K562 (cell line): ENCODE data around the gene TMTC3. TPM values are rescaled to one million over a fixed set of nuclear protein-coding genes. Genes with fewer than 3 reads are reported as not detected.

Experiments
- ATAC-seq: fragments of 200-7000 bp; cut with Tn5 transposase; 3 replicates; pipeline ENCODE4 v1.9.1; 2020; ENCODE audit warnings: moderate library complexity
- BruUV-seq: library from RNA; stranded (reverse); fragments of 400-500 nt; replicated peaks from 2 replicates; lab custom pipeline; 2021; lab: Mats Ljungman, UMichigan
- CTCF ChIA-PET: fragments of 300-600 bp; formaldehyde crosslinking; extraction: SDS; loops from one replicate; lab custom pipeline; 2021; ENCODE audit warnings: low intra/inter-chr PET ratio; lab: Yijun Ruan, JAX
- POLR2A ChIA-PET: fragments of 300-600, 350-650 bp; sonication (Branson Sonifier 250); formaldehyde crosslinking; extraction: SDS; loops from one replicate; lab custom pipeline; 2021; ENCODE audit warnings: antibody characterized with exemption, inconsistent platforms; lab: Yijun Ruan, JAX
- DNase-seq, 4 experiments: peaks; one replicate each; pipeline versions ENCODE4 v3.0.0 to v3.0.0-alpha.2; 2011 to 2018; ENCODE audit warnings: low spot score in 3 of 4, mixed read lengths in 3 of 4; ENCODE audit errors: extremely low read depth in 1 of 4
- FAIRE-seq: peaks from 2 replicates; lab custom pipeline; 2011; peaks lifted over from hg19 to GRCh38; lab: Jason Lieb, UNC
- H2AFZ ChIP-seq: 2 replicates; pipeline ENCODE4 v1.6.0; 2011; ENCODE audit warnings: low read depth, low read length, control low read depth, inconsistent platforms
- H3K27ac ChIP-seq: fragments of 200-600 bp; 3 replicates; pipeline ENCODE4 v1.8.0; 2011; ENCODE audit warnings: low read depth, mild to moderate bottlenecking, control low read depth, inconsistent platforms, low read length, moderate library complexity, mixed read lengths; ENCODE audit errors: extremely low read depth
- H3K27me3 ChIP-seq, 2 experiments: fragments of 300-600 bp in 1 of 2; 2 replicates in 1 of 2; 3 replicates in 1 of 2; pipeline versions ENCODE4 v1.6.0 to v1.8.0; 2011; ENCODE audit warnings: inconsistent platforms in 2 of 2, low read length in 2 of 2, mild to moderate bottlenecking in 1 of 2, mixed read lengths in 1 of 2, moderate library complexity in 1 of 2; ENCODE audit not compliant: control insufficient read depth in 2 of 2, insufficient read depth in 2 of 2
- H3K36me3 ChIP-seq: fragments of 300-600 bp; 3 replicates; pipeline ENCODE4 v1.8.0; 2011; ENCODE audit warnings: mild to moderate bottlenecking, low read length, inconsistent platforms; ENCODE audit not compliant: control insufficient read depth, insufficient read depth
- H3K4me1 ChIP-seq, 2 experiments: fragments of 200-600 bp in 1 of 2; replicated peaks in 1 of 2; 2 replicates in 1 of 2; 3 replicates in 1 of 2; pipeline versions ENCODE4 v1.5.1 to v1.8.0; 2011; ENCODE audit warnings: inconsistent platforms in 2 of 2, low read length in 2 of 2, mild to moderate bottlenecking in 1 of 2, mixed read lengths in 1 of 2, moderate library complexity in 1 of 2; ENCODE audit not compliant: control insufficient read depth in 2 of 2, insufficient read depth in 2 of 2
- H3K4me2 ChIP-seq: 2 replicates; pipeline ENCODE4 v1.6.1; 2011; ENCODE audit warnings: low read length, control low read depth, inconsistent platforms, mixed read lengths; ENCODE audit not compliant: insufficient read depth
- H3K4me3 ChIP-seq: fragments of 200-600 bp; sonication (generic), shearing (Covaris generic); 2 replicates; pipeline ENCODE4 v1.5.1; 2016; ENCODE audit warnings: control low read depth, inconsistent platforms
- H3K79me2 ChIP-seq: fragments of 200-600 bp; 3 replicates; pipeline ENCODE4 v1.8.0; 2011; ENCODE audit warnings: low read length, inconsistent platforms; ENCODE audit not compliant: control insufficient read depth, insufficient read depth
- H3K9ac ChIP-seq, 2 experiments: 2 replicates each; pipeline versions ENCODE4 v1.6.0 to v1.6.1; 2011; ENCODE audit warnings: low read depth in 2 of 2, low read length in 2 of 2, control low read depth in 1 of 2, inconsistent platforms in 1 of 2, mild to moderate bottlenecking in 1 of 2, mixed read lengths in 1 of 2; ENCODE audit not compliant: insufficient read depth in 1 of 2
- H3K9me1 ChIP-seq: one replicate; pipeline ENCODE4 v1.6.0; 2011; ENCODE audit warnings: inconsistent platforms, mild to moderate bottlenecking, low read length, moderate library complexity; ENCODE audit not compliant: control insufficient read depth, insufficient read depth
- H3K9me3 ChIP-seq: replicated peaks from 2 replicates; pipeline ENCODE4 v1.5.1; 2011; ENCODE audit warnings: low read depth, low read length, inconsistent platforms; ENCODE audit not compliant: control insufficient read depth, insufficient read depth
- H4K20me1 ChIP-seq: replicated peaks from 2 replicates; pipeline ENCODE4 v1.6.1; 2011; ENCODE audit warnings: low read length, inconsistent platforms, mixed read lengths; ENCODE audit not compliant: control insufficient read depth, insufficient read depth
- BCL6 ChIP-seq: fragments of 250-450 bp; sonication (Bioruptor Pico); IDR thresholded peaks from 2 replicates; pipeline ENCODE4 v1.4.0; 2020
- PHF21A ChIP-seq: fragments of 450-650 bp; IDR thresholded peaks from 2 replicates; pipeline ENCODE4 v1.6.1; 2017; ENCODE audit warnings: low read depth, borderline replicate concordance
- SMAD3 ChIP-seq: fragments of 450-650 bp; formaldehyde crosslinking; conservative IDR thresholded peaks from 2 replicates; pipeline ENCODE4 v1.4.0; 2020; ENCODE audit warnings: mild to moderate bottlenecking
- TFAM ChIP-seq: fragments of 250-450 bp; sonication (Bioruptor Pico); conservative IDR thresholded peaks from 2 replicates; pipeline ENCODE4 v1.5.0; 2021; ENCODE audit warnings: mild to moderate bottlenecking, moderate library complexity
- ZNF3 ChIP-seq: fragments of 250-450 bp; sonication (Bioruptor Pico); IDR thresholded peaks from 2 replicates; pipeline ENCODE4 v1.5.0; 2021; ENCODE audit warnings: mild to moderate bottlenecking, moderate library complexity
- in situ Hi-C: fragments of 300-500 bp; cut with MboI; formaldehyde crosslinking; loops from 4 replicates; pipeline ENCODE4 v1.15.0; 2018; ENCODE audit warnings: inconsistent platforms, mixed read lengths
- intact Hi-C: fragments of 100-400 bp; cut with micrococcal nuclease; formaldehyde crosslinking; loops from 2 replicates; pipeline ENCODE4 v1.14.2; 2022
- polyA plus RNA-seq, 8 experiments: library from polyadenylated mRNA; depleted of rRNA in 4 of 8; stranded (reverse) in 5 of 8; unstranded in 3 of 8; fragments of >200 nt; fragmentation: Nextera tagmentation in 2 of 8; fragmentation: Illumina TruSeq in 1 of 8; extraction: Ambion mirVana in 2 of 8; extraction: Trizol in 1 of 8; gene quantifications; 2 replicates each; pipeline versions ENCODE4 v1.2.1 to v1.2.3, GENCODE V29; 2011 to 2014; ENCODE audit warnings: inconsistent platforms in 1 of 8, missing spikeins in 1 of 8
- total RNA-seq, 7 experiments: library from RNA; depleted of rRNA in 6 of 7; stranded (reverse); fragments of >200 nt in 6 of 7; fragmentation: Illumina TruSeq in 2 of 7; extraction: Trizol in 2 of 7; gene quantifications; 2 replicates each; pipeline versions ENCODE4 v1.2.1 to v1.2.3, GENCODE V29; 2011 to 2021; ENCODE audit warnings: low replicate concordance in 1 of 7
- TF ChIP-seq, protein P1 (sequence below): sonication (generic); formaldehyde crosslinking; IDR thresholded peaks from 2 replicates; pipeline ENCODE4 v1.8.0; 2023; ENCODE audit warnings: missing genetic modification reagents, mild to moderate bottlenecking, borderline replicate concordance

Gene TMTC3
- total and polyA plus RNA-seq, 9 of the 15 experiments (the other 6 are each of a cell fraction or from before 2014, with no cell fraction given): 1.9 to 9.8 (median 4.7) TPM

DNA sequence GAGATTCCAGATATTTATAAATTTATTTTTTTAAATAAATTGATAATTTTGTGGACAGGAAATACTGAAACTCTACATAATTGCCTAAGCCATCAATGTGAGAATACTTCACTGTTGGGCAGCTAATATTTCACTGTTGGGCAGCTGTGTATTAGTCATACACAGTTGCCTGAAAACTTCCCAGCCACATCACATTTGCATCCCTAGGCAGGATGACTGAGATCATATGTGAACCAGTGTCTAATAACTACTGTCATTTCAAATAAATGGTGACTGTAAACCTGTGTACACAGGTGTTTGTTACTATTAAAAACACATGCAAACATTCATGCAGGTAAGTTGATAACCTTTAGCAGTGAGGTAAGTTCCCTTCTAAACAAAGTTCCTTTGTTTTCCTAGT is 43.9 kb downstream of the TMTC3 start:
- POLR2A ChIA-PET: no interaction called here
- in situ Hi-C loops: no loop called here
- BruUV-seq: no TSS peak

More for the DNA sequence above, 43.9 kb downstream of the TMTC3 start:
- FAIRE-seq: no peak
- H3K4me1 ChIP-seq: no peaks in the 10 kb centered on the region
- DNase-seq: no peak
- no peaks in the 10 kb centered on the region for H3K79me2 ChIP-seq
- peaks cover 3% of the 10 kb centered on the region; the same call in 2 of the 3 replicates for H3K36me3 ChIP-seq
- no peak for ATAC-seq
- H3K9ac ChIP-seq: no peak overlapping the region
- H3K27ac ChIP-seq: no peak overlapping the region
- no peaks in the 10 kb centered on the region for H3K9me3 ChIP-seq
- no peak overlapping the region for H3K4me3 ChIP-seq
- TF ChIP-seq BCL6 (CRISPR knock-in tag) (no peak), TFAM (no peak), ZNF3 (CRISPR knock-in tag) (no peak), PHF21A (no peak), SMAD3 (no peak)
- TF ChIP-seq, protein P1, sequence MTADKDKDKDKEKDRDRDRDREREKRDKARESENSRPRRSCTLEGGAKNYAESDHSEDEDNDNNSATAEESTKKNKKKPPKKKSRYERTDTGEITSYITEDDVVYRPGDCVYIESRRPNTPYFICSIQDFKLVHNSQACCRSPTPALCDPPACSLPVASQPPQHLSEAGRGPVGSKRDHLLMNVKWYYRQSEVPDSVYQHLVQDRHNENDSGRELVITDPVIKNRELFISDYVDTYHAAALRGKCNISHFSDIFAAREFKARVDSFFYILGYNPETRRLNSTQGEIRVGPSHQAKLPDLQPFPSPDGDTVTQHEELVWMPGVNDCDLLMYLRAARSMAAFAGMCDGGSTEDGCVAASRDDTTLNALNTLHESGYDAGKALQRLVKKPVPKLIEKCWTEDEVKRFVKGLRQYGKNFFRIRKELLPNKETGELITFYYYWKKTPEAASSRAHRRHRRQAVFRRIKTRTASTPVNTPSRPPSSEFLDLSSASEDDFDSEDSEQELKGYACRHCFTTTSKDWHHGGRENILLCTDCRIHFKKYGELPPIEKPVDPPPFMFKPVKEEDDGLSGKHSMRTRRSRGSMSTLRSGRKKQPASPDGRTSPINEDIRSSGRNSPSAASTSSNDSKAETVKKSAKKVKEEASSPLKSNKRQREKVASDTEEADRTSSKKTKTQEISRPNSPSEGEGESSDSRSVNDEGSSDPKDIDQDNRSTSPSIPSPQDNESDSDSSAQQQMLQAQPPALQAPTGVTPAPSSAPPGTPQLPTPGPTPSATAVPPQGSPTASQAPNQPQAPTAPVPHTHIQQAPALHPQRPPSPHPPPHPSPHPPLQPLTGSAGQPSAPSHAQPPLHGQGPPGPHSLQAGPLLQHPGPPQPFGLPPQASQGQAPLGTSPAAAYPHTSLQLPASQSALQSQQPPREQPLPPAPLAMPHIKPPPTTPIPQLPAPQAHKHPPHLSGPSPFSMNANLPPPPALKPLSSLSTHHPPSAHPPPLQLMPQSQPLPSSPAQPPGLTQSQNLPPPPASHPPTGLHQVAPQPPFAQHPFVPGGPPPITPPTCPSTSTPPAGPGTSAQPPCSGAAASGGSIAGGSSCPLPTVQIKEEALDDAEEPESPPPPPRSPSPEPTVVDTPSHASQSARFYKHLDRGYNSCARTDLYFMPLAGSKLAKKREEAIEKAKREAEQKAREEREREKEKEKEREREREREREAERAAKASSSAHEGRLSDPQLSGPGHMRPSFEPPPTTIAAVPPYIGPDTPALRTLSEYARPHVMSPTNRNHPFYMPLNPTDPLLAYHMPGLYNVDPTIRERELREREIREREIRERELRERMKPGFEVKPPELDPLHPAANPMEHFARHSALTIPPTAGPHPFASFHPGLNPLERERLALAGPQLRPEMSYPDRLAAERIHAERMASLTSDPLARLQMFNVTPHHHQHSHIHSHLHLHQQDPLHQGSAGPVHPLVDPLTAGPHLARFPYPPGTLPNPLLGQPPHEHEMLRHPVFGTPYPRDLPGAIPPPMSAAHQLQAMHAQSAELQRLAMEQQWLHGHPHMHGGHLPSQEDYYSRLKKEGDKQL (CRISPR knock-in tag): no peak
- TF ChIP-seq, all 486 proteins: peak for 0
- no peaks in the 10 kb centered on the region for H4K20me1 ChIP-seq
- no peaks in the 10 kb centered on the region for H3K9me1 ChIP-seq
- H3K27me3 ChIP-seq: no peaks in the 10 kb centered on the region
- no peak overlapping the region for H2AFZ ChIP-seq
- CTCF ChIA-PET: no interaction called here
- intact Hi-C loops: no loop called here
- no peak overlapping the region for H3K4me2 ChIP-seq
